K562 (cell line): ENCODE data around the gene AP1B1. TPM values are rescaled to one million over a fixed set of nuclear protein-coding genes. Genes with fewer than 3 reads are reported as not detected.

Experiments
- ATAC-seq: fragments of 200-7000 bp; cut with Tn5 transposase; 3 replicates; pipeline ENCODE4 v1.9.1; 2020; ENCODE audit warnings: moderate library complexity
- BruUV-seq: library from RNA; stranded (reverse); fragments of 400-500 nt; replicated peaks from 2 replicates; lab custom pipeline; 2021; lab: Mats Ljungman, UMichigan
- CTCF ChIA-PET: fragments of 300-600 bp; formaldehyde crosslinking; extraction: SDS; loops from one replicate; lab custom pipeline; 2021; ENCODE audit warnings: low intra/inter-chr PET ratio; lab: Yijun Ruan, JAX
- POLR2A ChIA-PET: fragments of 300-600, 350-650 bp; sonication (Branson Sonifier 250); formaldehyde crosslinking; extraction: SDS; loops from one replicate; lab custom pipeline; 2021; ENCODE audit warnings: antibody characterized with exemption, inconsistent platforms; lab: Yijun Ruan, JAX
- DNase-seq, 4 experiments: peaks; one replicate each; pipeline versions ENCODE4 v3.0.0 to v3.0.0-alpha.2; 2011 to 2018; ENCODE audit warnings: low spot score in 3 of 4, mixed read lengths in 3 of 4; ENCODE audit errors: extremely low read depth in 1 of 4
- FAIRE-seq: peaks from 2 replicates; lab custom pipeline; 2011; peaks lifted over from hg19 to GRCh38; lab: Jason Lieb, UNC
- H2AFZ ChIP-seq: 2 replicates; pipeline ENCODE4 v1.6.0; 2011; ENCODE audit warnings: low read depth, low read length, control low read depth, inconsistent platforms
- H3K27ac ChIP-seq: fragments of 200-600 bp; 3 replicates; pipeline ENCODE4 v1.8.0; 2011; ENCODE audit warnings: low read depth, mild to moderate bottlenecking, control low read depth, inconsistent platforms, low read length, moderate library complexity, mixed read lengths; ENCODE audit errors: extremely low read depth
- H3K27me3 ChIP-seq, 2 experiments: fragments of 300-600 bp in 1 of 2; 2 replicates in 1 of 2; 3 replicates in 1 of 2; pipeline versions ENCODE4 v1.6.0 to v1.8.0; 2011; ENCODE audit warnings: inconsistent platforms in 2 of 2, low read length in 2 of 2, mild to moderate bottlenecking in 1 of 2, mixed read lengths in 1 of 2, moderate library complexity in 1 of 2; ENCODE audit not compliant: control insufficient read depth in 2 of 2, insufficient read depth in 2 of 2
- H3K36me3 ChIP-seq: fragments of 300-600 bp; 3 replicates; pipeline ENCODE4 v1.8.0; 2011; ENCODE audit warnings: mild to moderate bottlenecking, low read length, inconsistent platforms; ENCODE audit not compliant: control insufficient read depth, insufficient read depth
- H3K4me1 ChIP-seq, 2 experiments: fragments of 200-600 bp in 1 of 2; replicated peaks in 1 of 2; 2 replicates in 1 of 2; 3 replicates in 1 of 2; pipeline versions ENCODE4 v1.5.1 to v1.8.0; 2011; ENCODE audit warnings: inconsistent platforms in 2 of 2, low read length in 2 of 2, mild to moderate bottlenecking in 1 of 2, mixed read lengths in 1 of 2, moderate library complexity in 1 of 2; ENCODE audit not compliant: control insufficient read depth in 2 of 2, insufficient read depth in 2 of 2
- H3K4me2 ChIP-seq: 2 replicates; pipeline ENCODE4 v1.6.1; 2011; ENCODE audit warnings: low read length, control low read depth, inconsistent platforms, mixed read lengths; ENCODE audit not compliant: insufficient read depth
- H3K4me3 ChIP-seq: fragments of 200-600 bp; sonication (generic), shearing (Covaris generic); 2 replicates; pipeline ENCODE4 v1.5.1; 2016; ENCODE audit warnings: control low read depth, inconsistent platforms
- H3K79me2 ChIP-seq: fragments of 200-600 bp; 3 replicates; pipeline ENCODE4 v1.8.0; 2011; ENCODE audit warnings: low read length, inconsistent platforms; ENCODE audit not compliant: control insufficient read depth, insufficient read depth
- H3K9ac ChIP-seq, 2 experiments: 2 replicates each; pipeline versions ENCODE4 v1.6.0 to v1.6.1; 2011; ENCODE audit warnings: low read depth in 2 of 2, low read length in 2 of 2, control low read depth in 1 of 2, inconsistent platforms in 1 of 2, mild to moderate bottlenecking in 1 of 2, mixed read lengths in 1 of 2; ENCODE audit not compliant: insufficient read depth in 1 of 2
- H3K9me1 ChIP-seq: one replicate; pipeline ENCODE4 v1.6.0; 2011; ENCODE audit warnings: inconsistent platforms, mild to moderate bottlenecking, low read length, moderate library complexity; ENCODE audit not compliant: control insufficient read depth, insufficient read depth
- H3K9me3 ChIP-seq: replicated peaks from 2 replicates; pipeline ENCODE4 v1.5.1; 2011; ENCODE audit warnings: low read depth, low read length, inconsistent platforms; ENCODE audit not compliant: control insufficient read depth, insufficient read depth
- H4K20me1 ChIP-seq: replicated peaks from 2 replicates; pipeline ENCODE4 v1.6.1; 2011; ENCODE audit warnings: low read length, inconsistent platforms, mixed read lengths; ENCODE audit not compliant: control insufficient read depth, insufficient read depth
- HSF4 ChIP-seq: fragments of 250-450 bp; sonication (Bioruptor Pico); IDR thresholded peaks from 2 replicates; pipeline ENCODE4 v2.1.2; 2022; ENCODE audit warnings: mild to moderate bottlenecking, moderate library complexity, borderline replicate concordance
- KDM2B ChIP-seq: fragments of 250-450 bp; sonication (Bioruptor Pico); IDR thresholded peaks from 2 replicates; pipeline ENCODE4 v1.8.0; 2021; ENCODE audit warnings: mild to moderate bottlenecking, moderate library complexity
- MCM2 ChIP-seq: fragments of 450-650 bp; IDR thresholded peaks from 2 replicates; pipeline ENCODE4 v1.6.1; 2017; ENCODE audit warnings: low read depth, mild to moderate bottlenecking
- MED1 ChIP-seq: sonication (generic); formaldehyde crosslinking; IDR thresholded peaks from 2 replicates; pipeline ENCODE4 v1.8.1; 2023; ENCODE audit warnings: missing genetic modification reagents, borderline replicate concordance
- POLR2A ChIP-seq: fragments of 450-650 bp; conservative IDR thresholded peaks from 2 replicates; pipeline ENCODE4 v1.6.1; 2016
- POLR2H ChIP-seq: IDR thresholded peaks from 2 replicates; pipeline ENCODE4 v1.6.1; 2016; ENCODE audit warnings: missing genetic modification characterization, low read depth, mild to moderate bottlenecking, control low read depth, missing compliant biosample characterization, moderate library complexity
- TEAD4 ChIP-seq, 2 experiments: sonication (generic) in 1 of 2; formaldehyde crosslinking in 1 of 2; IDR thresholded peaks; 2 replicates each; pipeline versions ENCODE4 v1.6.1 to v1.8.0; 2012 to 2022; ENCODE audit warnings: borderline replicate concordance in 1 of 2, inconsistent platforms in 1 of 2, low read length in 1 of 2, mild to moderate bottlenecking in 1 of 2, missing genetic modification reagents in 1 of 2
- XRCC5 ChIP-seq: fragments of 200-400 bp; formaldehyde crosslinking; IDR thresholded peaks from 2 replicates; pipeline ENCODE4 v1.6.1; 2017; ENCODE audit warnings: low read depth, mild to moderate bottlenecking, low read length
- ZBED1 ChIP-seq: IDR thresholded peaks from 2 replicates; pipeline ENCODE4 v1.6.1; 2014
- ZBTB8A ChIP-seq: fragments of 450-650 bp; IDR thresholded peaks from 2 replicates; pipeline ENCODE4 v1.6.1; 2018; ENCODE audit warnings: mild to moderate bottlenecking, moderate library complexity; ENCODE audit not compliant: partially characterized antibody
- ZFP36 ChIP-seq: fragments of 150-350 bp; IDR thresholded peaks from 2 replicates; pipeline ENCODE4 v1.6.1; 2018; ENCODE audit warnings: low read length, low read depth; ENCODE audit not compliant: partially characterized antibody
- ZNF551 ChIP-seq: fragments of 250-450 bp; sonication (Bioruptor Pico); IDR thresholded peaks from 2 replicates; pipeline ENCODE4 v1.5.0; 2021; ENCODE audit warnings: mild to moderate bottlenecking, moderate library complexity
- ZNF584 ChIP-seq: fragments of 200-800 bp; sonication (Bioruptor generic); IDR thresholded peaks from 2 replicates; pipeline ENCODE4 v1.6.1; 2016; ENCODE audit warnings: low read depth, mild to moderate bottlenecking, missing genetic modification characterization, missing compliant biosample characterization
- WGBS: fragments of 100-300 bp; shearing (Covaris generic); methylation state at CpG from one replicate; pipeline ENCODE4 v1.1.6; 2016; ENCODE audit warnings: low coverage, mixed read lengths; ENCODE audit not compliant: insufficient coverage; ENCODE audit errors: missing lambda C conversion rate; 5-methylcytosine and 5-hydroxymethylcytosine counted together
- in situ Hi-C: fragments of 300-500 bp; cut with MboI; formaldehyde crosslinking; loops from 4 replicates; pipeline ENCODE4 v1.15.0; 2018; ENCODE audit warnings: inconsistent platforms, mixed read lengths
- intact Hi-C: fragments of 100-400 bp; cut with micrococcal nuclease; formaldehyde crosslinking; loops from 2 replicates; pipeline ENCODE4 v1.14.2; 2022
- polyA plus RNA-seq, 8 experiments: library from polyadenylated mRNA; depleted of rRNA in 4 of 8; stranded (reverse) in 5 of 8; unstranded in 3 of 8; fragments of >200 nt; fragmentation: Nextera tagmentation in 2 of 8; fragmentation: Illumina TruSeq in 1 of 8; extraction: Ambion mirVana in 2 of 8; extraction: Trizol in 1 of 8; gene quantifications; 2 replicates each; pipeline versions ENCODE4 v1.2.1 to v1.2.3, GENCODE V29; 2011 to 2014; ENCODE audit warnings: inconsistent platforms in 1 of 8, missing spikeins in 1 of 8
- total RNA-seq, 7 experiments: library from RNA; depleted of rRNA in 6 of 7; stranded (reverse); fragments of >200 nt in 6 of 7; fragmentation: Illumina TruSeq in 2 of 7; extraction: Trizol in 2 of 7; gene quantifications; 2 replicates each; pipeline versions ENCODE4 v1.2.1 to v1.2.3, GENCODE V29; 2011 to 2021; ENCODE audit warnings: low replicate concordance in 1 of 7
- TF ChIP-seq, protein P1 (sequence below), 2 experiments: fragments of 150-350 bp in 1 of 2; IDR thresholded peaks; 2 replicates each; pipeline ENCODE4 v1.6.1; 2012 to 2016; ENCODE audit warnings: low read depth in 2 of 2, low read length in 2 of 2, mild to moderate bottlenecking in 1 of 2, moderate library complexity in 1 of 2
- TF ChIP-seq, protein P2 (sequence below): fragments of 450-650 bp; formaldehyde crosslinking; IDR thresholded peaks from 2 replicates; pipeline ENCODE4 v1.4.0; 2022; ENCODE audit warnings: missing genetic modification characterization

The AP1B1 gene
- total and polyA plus RNA-seq, 9 of the 15 experiments (the other 6 are each of a cell fraction or from before 2014, with no cell fraction given) = 1.2 to 60.9 (median 30.1) TPM

DNA sequence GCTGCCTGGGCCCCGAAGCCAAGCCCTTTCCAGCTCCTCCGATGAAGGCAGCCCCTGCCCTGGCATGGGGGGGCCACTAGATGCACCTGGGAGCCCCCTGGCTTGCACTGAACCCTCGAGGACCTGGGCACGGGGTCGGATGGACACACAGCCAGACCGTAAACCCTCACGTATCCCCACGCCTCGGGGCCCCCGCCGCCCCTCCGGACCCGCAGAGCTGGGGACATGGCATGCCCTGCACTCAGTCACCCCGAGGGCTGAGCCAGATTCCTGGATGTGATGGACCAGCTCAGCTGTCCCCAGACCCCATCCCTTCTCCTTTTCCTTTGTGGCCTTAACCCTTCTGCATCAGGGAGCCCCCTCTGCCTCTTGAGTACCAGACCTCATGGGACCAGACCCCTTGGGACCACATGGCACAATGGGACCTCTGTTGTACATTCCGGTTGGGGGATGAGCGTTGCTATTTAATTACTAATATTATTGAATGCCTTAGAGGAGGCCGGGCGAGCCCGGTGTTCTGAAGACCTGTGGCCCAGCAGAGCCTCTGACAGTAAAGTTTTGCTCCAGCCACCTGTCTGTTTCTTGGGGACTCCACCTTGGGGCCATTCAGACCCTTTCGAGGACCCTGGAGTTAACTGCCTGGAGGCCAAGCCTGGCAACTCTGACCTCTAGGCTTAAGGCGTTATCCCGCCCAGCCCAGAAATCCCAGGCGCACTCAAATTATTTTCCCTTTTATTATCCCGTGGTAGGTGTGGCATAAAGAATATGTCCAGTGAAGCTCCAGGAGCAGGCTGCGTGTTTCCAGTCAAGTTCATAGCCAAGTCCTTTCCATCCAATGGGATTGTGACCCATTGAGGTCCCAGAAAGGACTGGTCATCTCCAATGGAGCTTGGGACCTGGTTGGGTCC is 75.9 kb downstream of the AP1B1 start:
- no peak for FAIRE-seq
- H3K9ac ChIP-seq = no peak overlapping the region; a peak in 1 of 4 replicates
- in situ Hi-C loops (no loop called here), intact Hi-C loops (no loop called here)
- no peaks in the 10 kb centered on the region for H4K20me1 ChIP-seq
- CTCF ChIA-PET = no interaction called here
- no peak for ATAC-seq
- BruUV-seq = no TSS peak
- peaks cover 9% of the 10 kb centered on the region; the same call in 1 of the 3 replicates for H3K36me3 ChIP-seq
- no peak overlapping the region for H3K4me3 ChIP-seq
- no peak for DNase-seq
- no peak overlapping the region for H3K27ac ChIP-seq
- no peak overlapping the region for H2AFZ ChIP-seq
- H3K79me2 ChIP-seq = peaks cover 13% of the 10 kb centered on the region
- H3K9me3 ChIP-seq = no peaks in the 10 kb centered on the region
- H3K27me3 ChIP-seq = no peaks in the 10 kb centered on the region
- WGBS = 92% methylated on average over 17 of the region's 25 CpGs
- H3K4me2 ChIP-seq = no peak overlapping the region
- no peaks in the 10 kb centered on the region for H3K9me1 ChIP-seq
- POLR2A ChIA-PET = interaction anchor here (0.6 kb wide), 1 partner anchor 34 kb away, joined by 3 read pairs; no protein-coding TSS in a partner anchor
- peaks cover 14 to 75% of the 10 kb centered on the region in 2 experiments; a peak in 4 of 5 replicates for H3K4me1 ChIP-seq
- TF ChIP-seq, protein P1, sequence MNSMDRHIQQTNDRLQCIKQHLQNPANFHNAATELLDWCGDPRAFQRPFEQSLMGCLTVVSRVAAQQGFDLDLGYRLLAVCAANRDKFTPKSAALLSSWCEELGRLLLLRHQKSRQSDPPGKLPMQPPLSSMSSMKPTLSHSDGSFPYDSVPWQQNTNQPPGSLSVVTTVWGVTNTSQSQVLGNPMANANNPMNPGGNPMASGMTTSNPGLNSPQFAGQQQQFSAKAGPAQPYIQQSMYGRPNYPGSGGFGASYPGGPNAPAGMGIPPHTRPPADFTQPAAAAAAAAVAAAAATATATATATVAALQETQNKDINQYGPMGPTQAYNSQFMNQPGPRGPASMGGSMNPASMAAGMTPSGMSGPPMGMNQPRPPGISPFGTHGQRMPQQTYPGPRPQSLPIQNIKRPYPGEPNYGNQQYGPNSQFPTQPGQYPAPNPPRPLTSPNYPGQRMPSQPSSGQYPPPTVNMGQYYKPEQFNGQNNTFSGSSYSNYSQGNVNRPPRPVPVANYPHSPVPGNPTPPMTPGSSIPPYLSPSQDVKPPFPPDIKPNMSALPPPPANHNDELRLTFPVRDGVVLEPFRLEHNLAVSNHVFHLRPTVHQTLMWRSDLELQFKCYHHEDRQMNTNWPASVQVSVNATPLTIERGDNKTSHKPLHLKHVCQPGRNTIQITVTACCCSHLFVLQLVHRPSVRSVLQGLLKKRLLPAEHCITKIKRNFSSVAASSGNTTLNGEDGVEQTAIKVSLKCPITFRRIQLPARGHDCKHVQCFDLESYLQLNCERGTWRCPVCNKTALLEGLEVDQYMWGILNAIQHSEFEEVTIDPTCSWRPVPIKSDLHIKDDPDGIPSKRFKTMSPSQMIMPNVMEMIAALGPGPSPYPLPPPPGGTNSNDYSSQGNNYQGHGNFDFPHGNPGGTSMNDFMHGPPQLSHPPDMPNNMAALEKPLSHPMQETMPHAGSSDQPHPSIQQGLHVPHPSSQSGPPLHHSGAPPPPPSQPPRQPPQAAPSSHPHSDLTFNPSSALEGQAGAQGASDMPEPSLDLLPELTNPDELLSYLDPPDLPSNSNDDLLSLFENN (IDR thresholded peaks at IDR 0.05; ENCODE audit: low read depth in 2 of 2, low read length in 2 of 2) = no peak
- no peak for TF ChIP-seq HSF4
- no peak for TF ChIP-seq ZBTB8A
- no peak for TF ChIP-seq ZNF551 (CRISPR knock-in tag)
- no peak for TF ChIP-seq XRCC5
- no peak for TF ChIP-seq TEAD4 (IDR thresholded peaks at IDR 0.05; ENCODE audit: low read length)
- no peak for TF ChIP-seq TEAD4 (CRISPR knock-in tag; IDR thresholded peaks at IDR 0.05; ENCODE audit: borderline replicate concordance)
- no peak for TF ChIP-seq POLR2A
- TF ChIP-seq POLR2H (tag) = no peak
- TF ChIP-seq MCM2 = no peak
- no peak for TF ChIP-seq MED1 (CRISPR knock-in tag)
- TF ChIP-seq KDM2B = no peak
- TF ChIP-seq ZBED1 = no peak
- TF ChIP-seq ZFP36 = no peak
- TF ChIP-seq ZNF584 (CRISPR knock-in tag) = no peak
- TF ChIP-seq, protein P2, sequence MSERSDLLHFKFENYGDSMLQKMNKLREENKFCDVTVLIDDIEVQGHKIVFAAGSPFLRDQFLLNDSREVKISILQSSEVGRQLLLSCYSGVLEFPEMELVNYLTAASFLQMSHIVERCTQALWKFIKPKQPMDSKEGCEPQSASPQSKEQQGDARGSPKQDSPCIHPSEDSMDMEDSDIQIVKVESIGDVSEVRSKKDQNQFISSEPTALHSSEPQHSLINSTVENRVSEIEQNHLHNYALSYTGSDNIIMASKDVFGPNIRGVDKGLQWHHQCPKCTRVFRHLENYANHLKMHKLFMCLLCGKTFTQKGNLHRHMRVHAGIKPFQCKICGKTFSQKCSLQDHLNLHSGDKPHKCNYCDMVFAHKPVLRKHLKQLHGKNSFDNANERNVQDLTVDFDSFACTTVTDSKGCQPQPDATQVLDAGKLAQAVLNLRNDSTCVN (CRISPR knock-in tag) = no peak
